GM19043 (cell line): ENCODE results near the gene LCN12.
"Not testable (repeated sequence)": the region's sequence is repeated elsewhere in the genome, so short reads cannot be mapped to it uniquely, and the experiment has no call there.

Source experiments
- ATAC-seq: cut with Tn5 transposase; IDR thresholded peaks from one replicate; pipeline ENCODE4 v1.9.1; 2021; ENCODE audit warnings: low read depth; ENCODE audit not compliant: unreplicated experiment

LCN12 gene

DNA sequence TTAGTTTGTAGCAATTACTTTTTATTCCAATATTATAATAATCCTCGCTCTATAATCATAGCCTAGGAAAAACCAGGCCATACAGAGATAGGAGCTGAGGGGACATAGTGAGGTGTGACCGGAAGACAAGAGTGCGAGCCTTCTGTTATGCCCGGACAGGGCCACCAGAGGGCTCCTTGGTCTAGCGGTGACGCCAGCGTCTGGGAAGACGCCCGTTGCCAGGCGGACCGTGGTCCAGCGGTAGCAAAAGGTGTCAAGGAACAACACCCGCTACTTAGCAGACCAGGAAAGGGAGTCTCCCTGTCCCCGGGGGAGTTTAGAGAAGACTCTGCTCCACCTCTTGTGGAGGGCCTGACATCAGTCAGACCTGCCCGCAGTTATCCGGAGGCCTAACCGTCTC, 52.2 kb downstream of the LCN12 start:
- not testable (repeated sequence) for ATAC-seq
